HG02623 (cell line): ENCODE measurements around the gene ZIC2.

Source experiments
- ATAC-seq: cut with Tn5 transposase; IDR thresholded peaks from one replicate; pipeline ENCODE4 v1.9.1; 2021; ENCODE audit warnings: moderate library complexity; ENCODE audit not compliant: unreplicated experiment

ZIC2 gene

DNA sequence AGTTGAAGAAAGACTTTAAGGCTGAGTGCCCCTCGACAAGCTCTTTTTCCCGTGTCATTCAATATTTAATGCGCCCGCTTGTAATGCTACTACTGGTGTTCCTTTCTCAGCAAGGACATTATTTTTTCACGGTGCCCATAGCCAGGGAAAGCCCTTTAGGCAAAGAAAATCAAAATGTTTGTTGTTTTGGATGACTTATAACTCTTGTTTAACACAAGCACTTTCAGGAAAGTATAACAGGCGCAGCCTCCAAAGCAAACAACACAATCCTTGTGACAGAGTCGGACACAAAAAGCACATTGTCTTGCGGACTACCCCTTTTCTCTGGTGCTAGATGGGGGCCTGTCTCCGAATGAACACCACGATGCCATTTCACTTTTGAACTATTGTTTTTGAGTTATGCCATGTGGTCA is 22.5 kb upstream of the ZIC2 start:
- no peak for ATAC-seq

DNA sequence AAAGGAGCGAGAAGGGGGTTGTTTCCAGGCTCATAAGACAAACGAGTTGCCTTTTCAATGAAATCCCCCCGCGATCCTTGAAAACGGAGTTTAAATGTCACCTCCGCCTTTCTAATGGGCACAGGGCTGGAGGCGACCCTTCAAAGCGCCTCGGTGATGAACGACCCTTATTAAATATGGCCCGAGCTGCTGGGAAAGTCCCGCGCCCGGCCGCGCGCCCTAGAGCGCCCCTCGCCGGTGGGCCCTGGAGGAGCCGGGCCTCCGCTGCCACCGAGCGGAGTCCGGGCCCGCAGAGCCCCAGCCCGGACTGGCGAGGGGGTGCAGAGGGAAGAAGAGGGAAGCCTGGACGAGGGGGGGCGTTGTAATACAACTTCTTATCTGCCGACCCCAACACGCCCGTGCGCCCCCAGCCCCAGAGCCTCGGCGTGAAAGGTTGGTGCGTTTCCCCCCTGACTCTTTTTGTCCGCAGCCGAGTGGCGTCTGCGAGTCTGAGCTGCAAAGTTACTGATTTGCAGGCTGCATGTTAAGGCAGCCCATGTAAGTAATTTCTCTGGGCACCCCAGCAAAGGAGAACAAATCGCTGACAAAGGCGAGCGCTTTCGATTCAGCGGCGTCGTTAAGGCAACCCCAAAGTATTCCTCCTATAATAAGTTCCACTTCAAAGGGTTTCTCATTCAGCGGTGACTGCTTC is 21.9 kb upstream of the ZIC2 start:
- no peak for ATAC-seq

DNA sequence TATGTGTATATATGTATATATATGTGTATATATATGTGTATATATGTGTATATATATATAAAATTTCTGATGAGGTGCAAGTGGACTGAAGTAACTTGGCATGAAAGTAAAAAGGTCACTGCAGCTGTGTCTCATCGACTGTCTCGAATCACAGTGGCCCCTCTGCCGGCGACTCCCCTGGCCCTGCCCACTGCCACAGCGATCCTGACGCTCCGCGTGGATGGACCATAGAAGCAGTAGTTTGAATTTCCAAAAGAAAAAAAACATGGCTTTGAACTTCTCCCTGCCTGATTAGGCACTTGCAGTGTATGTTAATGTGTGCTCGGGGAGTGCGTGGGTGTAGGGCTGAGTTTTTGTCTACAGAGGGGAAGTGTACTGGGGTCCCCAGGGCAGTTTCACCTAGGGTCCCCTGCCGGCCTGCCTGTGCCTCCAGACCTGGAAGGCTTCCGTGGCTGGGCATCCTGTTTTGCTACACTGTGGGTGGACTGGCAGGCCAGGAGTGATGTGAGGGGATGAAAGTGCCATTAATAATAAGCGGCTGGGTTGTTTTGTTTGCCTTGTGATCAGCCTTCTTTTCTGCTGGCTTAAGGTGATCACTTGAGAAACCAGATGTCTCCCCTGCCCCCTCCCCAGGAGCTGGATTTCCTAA is 20.8 kb upstream of the ZIC2 start:
- ATAC-seq = no peak

DNA sequence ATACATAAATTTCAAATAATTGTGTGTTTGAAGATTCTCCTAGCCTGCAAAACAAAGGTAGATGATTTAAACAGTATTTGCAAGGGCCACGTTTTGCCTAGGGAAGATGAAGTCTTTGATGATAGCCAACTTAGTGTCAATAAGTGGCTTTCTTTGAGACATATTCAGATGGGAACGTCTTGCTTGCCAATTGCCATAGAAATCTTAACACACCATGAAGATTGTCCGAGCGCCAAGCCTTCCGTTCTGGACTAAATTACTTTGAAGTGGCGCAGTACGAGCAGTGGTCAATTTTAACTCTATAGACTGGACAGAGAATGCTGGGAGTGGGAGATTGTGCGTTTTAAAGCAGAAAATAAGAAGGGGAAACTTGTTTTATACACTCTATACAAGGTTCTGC is 19.9 kb upstream of the ZIC2 start:
- ATAC-seq = no peak

DNA sequence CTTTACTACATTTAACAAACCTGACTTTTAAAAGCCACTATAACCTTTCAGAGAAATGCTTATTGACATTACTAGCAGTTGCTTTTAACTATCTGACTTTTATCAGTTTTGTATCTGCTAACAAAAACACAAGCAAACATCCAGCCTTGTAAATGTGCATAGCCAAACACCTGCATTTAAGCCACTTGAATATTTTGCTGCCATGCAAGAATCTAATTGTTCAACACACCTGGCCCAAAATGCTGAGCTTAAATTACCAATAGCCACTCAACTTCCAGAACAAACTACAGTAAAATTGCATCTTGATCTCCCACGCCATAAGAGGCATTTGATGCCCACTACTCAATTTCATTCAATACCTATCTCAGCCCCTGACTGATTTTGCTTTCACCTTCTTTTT is 19.3 kb upstream of the ZIC2 start:
- no peak for ATAC-seq

DNA sequence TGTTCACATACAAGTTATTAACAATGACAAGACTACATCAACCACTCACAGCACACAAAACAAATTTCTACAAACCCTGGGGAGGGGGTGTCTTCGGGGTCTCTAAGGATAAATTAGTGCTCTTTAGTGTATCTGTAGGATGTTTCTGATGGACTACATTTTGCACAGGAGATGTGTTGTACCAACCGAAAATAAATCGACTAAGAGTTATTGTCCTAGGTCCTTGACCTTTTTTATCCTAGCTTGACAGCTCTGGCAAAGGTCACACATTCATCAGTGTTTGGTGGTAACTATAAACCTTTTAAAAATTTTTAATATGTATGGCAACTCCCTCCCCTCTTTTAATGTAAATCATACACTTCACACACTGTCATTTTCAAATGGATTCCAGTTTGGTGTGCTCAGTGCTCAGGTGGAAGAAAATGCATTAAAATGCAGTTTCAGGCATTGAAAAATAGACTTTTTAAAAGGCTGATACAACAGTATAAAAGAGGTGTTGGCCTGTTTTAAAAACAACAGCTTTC is 17.7 kb upstream of the ZIC2 start:
- ATAC-seq = no peak

DNA sequence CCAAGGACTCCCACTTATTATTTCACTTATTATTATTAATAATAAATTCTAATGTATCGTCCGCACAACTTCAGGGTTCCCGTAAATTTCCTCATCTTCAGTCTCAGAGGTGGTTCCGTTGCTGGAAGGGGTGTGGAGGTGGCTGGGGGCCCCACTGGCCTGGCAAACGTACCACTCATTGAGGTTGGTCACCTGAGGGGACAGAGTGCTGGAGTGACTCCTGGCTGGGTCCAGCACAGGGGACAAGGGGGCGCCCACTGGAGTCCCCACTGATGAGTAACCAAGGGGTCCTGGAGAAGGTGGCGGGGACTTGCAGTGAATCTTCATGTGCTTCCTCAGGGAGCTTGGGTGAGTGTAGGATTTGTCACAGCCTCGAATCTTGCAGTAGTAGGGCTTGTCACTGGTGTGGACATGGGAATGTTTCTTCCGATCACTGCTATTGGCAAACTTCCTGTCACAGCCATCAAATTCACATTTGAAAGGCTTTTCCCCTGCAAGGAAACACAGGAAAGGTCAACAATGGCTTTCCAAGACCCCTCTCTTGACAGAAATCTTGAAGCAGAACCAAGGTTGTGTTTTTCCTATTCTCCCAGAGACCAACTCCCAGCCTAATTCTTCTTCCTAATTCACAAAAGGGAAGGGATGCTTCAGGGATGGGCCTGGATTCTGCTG is 16.1 kb upstream of the ZIC2 start:
- no peak for ATAC-seq

DNA sequence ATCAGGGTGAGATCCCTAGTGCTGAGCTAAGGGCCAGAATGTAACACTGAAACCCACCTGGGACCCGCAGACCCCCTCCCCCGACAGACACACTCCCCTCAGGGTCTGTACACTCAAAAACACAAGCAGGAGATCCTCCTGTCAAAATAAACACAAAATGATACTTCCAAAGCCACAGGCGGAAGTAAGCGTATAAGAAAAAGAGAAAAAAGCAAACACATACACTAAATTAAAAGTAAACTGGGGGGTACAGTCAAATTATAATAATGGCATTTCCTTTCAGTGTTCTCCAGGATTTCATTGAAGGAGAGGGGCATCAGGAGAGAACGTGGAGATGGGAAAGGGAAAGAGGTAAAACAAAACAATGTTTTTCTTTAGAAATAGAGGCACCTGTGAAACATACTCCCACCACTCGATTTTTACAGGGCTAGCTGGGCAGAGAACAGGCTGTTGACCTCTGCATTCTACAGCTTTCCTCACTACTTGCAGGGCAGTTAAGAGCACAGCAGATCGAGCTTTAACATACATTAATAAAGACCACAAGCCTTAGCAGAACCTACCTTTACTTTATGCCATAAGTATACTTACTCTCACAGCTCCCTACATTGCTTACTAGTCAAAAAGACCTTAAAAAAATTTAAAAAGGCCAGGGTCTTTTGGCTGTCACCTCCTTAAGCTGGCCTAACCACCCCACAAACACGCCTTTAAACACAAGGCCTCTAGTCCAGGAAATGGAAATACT is 15.3 kb upstream of the ZIC2 start:
- no peak for ATAC-seq

DNA sequence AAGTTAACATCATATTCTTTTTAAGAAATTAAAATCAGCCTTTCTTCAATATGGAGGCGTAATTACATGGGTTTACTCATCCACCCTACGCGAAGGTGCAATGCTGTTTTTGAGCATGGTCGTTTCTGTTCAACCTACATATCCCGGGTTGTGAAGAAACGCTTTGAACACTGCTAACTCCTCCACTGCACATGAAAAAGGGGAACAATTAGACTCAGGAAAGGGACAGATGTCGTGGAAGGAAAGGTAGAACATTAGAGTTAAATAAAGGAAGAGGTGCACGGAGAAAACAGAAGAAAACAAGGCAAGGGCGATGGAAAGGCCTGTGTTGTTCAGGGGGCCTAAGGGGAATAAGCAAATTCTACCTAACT is 14.1 kb upstream of the ZIC2 start:
- ATAC-seq = no peak

DNA sequence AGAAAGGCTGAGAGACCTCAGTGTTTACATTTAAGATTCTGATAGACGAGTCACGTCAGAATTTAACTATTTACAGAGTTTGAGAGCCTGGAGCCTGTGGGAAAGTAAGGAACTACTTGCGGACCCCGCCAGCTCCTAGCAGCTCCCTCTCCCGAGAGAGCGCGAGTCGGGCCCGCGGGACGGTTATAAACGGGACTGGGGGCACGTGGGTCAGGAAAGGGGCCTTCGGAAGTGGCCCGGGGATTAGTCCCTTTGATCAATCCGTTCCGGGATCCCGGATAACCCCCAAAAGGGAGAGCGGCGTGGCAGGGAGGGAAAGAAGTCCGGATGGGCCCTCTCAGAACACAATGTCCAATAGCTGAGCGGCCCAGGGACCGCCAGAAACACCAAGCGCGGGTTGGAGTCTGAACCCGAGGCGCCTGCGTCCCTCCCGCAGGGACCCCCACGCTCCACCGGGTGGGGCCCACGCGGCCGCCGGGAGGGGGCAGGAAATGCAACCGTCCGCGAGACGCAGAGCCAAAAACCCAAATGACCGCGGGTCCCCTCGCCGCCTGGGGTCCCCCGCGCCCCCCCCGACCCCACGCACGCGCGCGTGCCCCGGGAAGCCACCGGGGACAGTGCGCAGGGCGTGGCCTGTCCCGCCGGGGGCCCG is 13.6 kb upstream of the ZIC2 start:
- ATAC-seq = no peak

DNA sequence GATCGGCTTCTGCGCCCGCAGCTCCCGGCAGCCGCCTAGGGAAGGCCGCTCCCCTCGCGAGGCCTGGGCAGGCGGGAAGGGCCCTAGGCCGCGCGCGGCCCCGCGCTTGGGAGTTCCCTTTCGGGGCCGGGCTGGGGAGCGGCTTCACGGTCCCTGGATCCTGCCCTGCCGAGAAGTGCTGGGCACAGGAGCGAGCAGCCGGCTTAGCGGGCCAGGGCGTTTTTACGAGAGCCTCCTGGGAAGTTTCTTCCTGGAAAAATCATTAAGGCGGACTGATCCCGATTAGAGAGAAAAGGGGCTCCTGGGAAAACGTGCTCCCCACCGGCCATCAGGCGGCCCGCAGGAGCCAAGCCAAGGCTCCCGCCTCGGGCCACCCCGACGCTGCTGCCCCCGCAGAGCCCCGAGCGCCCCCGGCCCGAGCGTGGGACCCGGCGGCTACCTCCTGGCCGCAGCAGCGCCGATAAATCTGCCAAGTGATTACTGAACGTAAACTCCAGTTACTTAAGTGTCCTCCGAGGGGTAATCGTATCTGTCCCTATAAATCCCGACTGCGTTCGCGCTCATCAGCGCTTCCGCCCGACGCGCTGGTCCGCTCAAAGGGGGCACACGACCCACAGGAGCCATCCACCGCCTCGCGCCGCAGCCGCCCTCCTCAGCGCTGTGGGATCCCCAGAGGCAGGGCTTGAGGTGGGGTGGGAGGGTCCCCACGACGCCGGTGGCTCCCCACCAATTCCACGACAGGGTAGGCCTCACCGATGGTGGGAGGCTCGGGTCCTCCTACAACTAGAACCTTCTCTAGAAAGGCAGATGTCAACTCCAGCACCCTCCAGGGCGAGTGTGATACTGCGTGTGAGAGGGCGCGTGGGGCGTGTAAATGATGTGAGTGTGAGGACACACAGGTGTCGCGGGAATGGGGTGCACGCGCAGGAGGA is 12.8 kb upstream of the ZIC2 start:
- ATAC-seq = no peak

DNA sequence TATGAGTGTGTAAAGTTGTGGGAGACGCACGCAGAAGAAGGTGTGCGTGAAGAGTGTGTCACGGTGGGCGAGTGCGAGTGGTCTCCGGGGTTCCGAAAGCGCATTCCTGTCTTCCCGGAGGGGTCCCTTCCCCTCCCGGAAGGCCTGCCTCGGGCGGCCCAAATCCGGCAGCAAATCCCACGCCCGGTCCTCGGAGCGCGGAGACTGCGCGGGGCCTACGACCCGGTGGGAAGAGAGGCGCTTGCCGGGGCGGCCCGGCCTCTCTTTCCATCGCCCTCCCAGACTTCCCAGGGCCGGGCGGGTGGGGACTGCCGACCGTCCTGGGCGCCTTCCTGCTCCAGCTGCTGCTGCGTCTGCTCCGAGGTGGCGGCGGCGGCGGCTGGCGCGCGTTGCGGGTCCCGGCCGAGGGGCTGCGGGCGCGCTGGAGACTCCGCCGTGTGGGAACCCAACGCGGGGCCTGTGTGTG is 12.1 kb upstream of the ZIC2 start:
- no peak for ATAC-seq

DNA sequence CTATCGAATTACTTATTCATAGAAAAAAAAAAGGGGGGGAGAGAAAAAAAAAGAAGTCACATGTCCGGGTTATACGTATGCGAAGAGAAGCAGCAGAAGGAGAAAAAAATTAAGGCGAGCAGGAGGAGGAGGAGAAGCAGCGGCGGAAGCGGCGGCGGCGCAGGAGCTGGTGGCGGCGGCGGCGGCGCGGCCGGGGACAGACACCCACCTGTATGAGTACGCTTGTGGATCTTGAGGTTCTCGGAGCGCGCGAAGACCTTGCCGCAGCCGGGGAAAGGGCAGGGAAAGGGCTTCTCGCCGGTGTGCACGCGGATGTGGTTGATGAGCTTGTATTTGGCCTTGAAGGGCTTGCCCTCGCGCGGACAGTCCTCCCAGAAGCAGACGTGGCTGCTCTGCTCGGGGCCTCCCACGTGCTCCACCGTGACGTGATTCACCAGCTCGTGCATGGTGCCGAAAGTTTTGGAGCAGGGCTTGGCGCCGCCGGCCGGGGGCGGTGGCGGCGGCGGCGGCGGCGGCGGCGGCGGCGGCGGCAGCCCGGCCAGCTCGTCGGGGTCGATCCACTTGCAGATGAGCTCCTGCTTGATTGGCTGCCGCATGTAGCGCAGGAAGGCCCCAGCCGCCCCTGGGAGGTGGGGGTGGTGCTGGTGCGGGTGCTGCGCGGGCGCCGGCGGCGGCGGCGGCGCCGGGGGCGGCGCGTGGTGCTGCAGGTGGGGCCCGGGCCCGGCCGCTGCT is 11.5 kb upstream of the ZIC2 start:
- no peak for ATAC-seq

DNA sequence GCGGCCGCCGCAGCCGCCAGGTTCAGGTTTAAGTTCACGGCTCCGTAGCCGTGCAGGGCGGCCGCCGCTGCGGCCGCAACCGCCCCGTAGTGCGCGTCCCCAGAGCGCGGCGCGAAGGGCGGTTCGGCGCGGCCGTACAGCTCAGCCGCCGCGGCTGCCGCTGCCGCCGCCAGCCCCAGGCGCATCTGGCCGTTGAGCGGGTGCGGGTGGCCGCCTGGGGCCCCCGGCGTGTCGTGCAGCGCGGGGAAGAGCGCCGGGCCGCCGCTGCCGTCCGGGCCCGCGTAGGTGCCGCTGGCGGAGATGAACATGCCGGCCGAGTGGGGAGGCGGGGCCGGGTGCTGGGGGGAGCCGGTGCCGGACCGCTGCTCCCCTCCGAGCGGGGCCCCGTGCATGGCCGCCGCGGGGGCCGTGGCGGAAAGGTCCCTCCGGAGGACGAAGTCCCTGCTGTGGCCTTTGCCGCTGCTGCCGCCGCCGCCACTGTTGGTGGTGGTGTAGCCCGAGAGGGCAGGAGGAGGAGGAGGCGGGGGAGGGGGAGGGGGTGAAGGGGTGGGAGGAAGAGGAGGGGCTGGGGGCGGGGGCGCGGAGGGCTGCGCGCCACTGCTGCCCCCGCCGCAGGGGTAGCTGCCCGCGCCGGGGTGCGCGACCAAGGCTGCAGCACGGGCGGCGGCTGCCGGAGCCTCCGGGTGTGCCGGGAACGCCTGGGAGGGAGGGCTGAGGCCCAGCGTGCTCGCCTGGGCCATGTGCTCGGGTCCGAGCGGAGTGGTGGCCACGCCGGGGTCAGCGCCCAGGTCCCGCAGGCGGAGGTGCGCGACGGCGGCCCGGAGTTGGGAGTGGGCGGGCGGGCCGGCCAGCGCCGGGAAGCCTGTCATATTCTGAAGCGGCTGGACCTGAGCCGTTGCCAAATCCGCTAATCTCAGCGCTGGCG is 10.7 kb upstream of the ZIC2 start:
- ATAC-seq = no peak

DNA sequence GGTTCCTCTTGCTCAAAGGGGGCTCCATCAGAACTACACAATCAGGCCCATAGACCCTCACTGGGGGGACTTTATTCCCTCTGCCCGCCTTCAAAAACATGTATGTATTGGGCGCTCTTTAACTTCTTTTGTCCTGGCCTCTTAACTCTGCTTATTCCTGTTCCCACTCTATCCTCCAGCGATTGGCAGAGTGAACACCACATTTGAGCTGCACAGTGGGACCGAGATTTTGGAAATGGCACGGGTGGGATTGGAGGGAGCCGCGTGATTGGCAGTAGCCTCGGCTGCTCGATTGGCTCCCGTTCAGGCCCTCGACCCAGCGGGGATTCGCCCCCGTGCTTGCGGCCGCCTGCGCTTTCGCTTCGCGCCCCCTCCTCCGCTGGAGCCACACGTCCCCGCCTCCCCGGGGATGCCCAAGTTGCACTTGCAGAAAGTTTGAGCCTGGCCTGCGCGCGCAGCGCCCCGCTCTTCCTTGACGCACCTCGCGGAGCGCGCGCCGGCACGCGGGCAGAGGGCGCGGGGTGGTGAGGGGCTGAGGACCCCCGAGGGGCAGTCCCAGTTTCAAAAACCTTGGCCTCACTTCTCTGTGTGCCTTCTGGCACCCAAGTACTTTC is 9.9 kb upstream of the ZIC2 start, which contains the start of gene ZIC5:
Gene ZIC5 (minus strand): TSS at position 192 of the 614 bp plus-strand sequence. CDS start 164 bp downstream, at position 28.
- ATAC-seq = no peak

DNA sequence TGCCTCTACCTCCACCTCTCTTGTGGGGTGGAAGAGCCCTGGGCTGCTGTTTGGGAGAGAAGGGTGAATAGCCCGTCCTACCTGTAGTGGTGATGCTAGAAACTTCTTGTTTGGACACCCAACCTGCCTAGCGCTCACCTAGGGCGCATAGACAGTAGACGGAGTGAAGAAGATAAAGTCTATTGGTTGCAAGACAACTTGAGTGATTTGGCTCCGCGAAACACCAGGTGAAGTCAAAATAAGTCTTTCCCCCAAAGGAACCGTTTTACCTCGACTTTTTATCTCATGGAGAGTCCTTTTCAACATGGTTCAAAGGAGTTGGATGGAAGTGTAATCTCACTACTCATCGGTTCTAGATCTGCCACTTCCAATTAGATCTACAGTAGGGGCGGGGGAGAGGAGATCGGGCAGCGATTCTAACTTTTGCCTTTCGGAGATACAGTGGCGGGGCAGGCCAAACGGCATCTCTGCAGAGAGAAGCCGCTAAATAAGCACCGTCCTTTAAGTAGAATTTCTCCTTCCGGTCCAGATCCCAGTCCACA is 9.3 kb upstream of the ZIC2 start:
- ATAC-seq = no peak

DNA sequence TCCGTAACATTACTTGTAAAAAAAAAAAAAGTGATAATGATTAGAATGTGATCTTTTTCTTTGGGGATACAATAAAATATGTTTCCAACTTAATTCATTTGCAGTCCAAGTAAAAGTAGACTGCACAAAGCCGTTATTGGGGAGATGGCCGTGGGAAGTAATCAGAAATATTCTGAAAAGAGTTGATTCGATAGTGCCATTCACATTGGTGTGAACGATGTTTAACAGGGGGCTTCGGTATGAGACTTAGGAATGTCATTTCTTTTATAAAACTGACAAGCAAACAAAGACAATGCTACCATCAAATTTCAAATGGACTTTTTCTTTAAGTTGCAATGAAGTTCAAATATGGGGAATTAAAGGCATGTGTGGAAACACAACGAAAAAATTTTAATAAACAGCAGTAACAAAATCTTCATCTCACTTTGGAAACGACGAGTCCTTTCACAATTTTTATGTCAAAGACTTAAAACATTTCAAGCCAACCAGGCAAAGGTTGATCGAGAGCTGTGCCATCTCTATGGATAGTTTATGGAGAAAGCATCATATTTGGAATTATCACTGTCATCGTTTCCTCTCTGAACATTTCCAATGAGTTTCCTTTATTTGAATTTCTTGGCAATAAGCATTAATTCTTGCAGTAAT is 8.3 kb upstream of the ZIC2 start:
- no peak for ATAC-seq
